Frontal cortex (tissue), 4 donors: Measurements from ENCODE around the gene COG4. TPM values are rescaled to one million over a fixed set of nuclear protein-coding genes. Genes with fewer than 3 reads are reported as not detected.
"Not testable (repeated sequence)": the region's sequence is repeated elsewhere in the genome, so short reads cannot be mapped to it uniquely, and the experiment has no call there.

Experiments
- DNase-seq, 2 donors: peaks; one replicate each; pipeline ENCODE4 v3.0.0; 2012; ENCODE audit warnings: low spot score in 2 of 2
- FAIRE-seq: peaks from 2 replicates; lab custom pipeline; 2012; peaks lifted over from hg19 to GRCh38; lab: Jason Lieb, UNC
- total RNA-seq: library from RNA; depleted of rRNA; stranded (reverse); fragments of >200 nt; gene quantifications from one replicate; pipeline ENCODE4 v1.2.3, GENCODE V29; 2014
- donor health status: control.
- donor health status: control.
- donor health status: control.

COG4 gene
- total RNA-seq, 1 donor from 2014 or later, result 45.7 TPM

GRCh38 chr16:70466805-70467076, 56.6 kb downstream of the COG4 start:
- FAIRE-seq, result no peak

DNA sequence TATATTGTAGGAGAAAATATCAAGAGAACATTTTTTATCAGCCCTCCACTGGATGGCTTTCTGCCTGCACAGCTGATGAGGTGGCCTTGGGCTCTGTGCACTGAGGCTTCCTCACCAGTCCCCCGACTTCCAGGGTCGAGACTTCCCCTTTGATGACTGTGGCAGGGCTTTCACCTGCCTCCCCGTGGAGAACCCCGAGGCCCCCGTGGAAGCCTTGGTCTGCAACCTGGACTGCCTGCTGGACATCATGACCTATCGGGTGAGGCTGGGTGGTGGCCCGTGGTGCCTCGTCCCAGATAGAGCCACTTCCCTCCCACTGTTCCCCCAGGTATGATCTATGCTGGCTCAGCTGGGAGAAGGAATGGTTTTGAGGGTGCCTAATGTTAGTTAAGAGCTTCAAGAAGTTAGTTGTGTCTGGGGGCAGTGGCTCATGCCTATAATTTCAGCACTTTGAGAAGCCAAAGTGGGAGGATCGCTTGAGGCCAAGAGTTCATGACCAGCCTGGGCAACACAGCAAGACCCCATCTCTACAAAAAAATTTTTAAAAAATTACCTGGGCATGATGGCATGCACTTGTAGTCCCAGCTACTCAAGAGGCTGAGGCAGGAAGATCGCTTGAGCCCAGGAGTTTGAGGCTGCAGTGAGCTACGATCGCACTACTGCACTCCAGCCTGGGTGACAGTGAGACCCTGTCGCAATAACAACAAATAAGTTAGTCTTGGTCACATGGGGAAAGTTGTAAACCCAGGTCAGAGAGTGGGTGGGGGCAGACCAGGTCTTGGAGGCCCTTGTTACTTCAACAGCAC, 57.2 kb downstream of the COG4 start:
- no peak for FAIRE-seq

More at GRCh38 chr16:70466805-70467076, 56.6 kb downstream of the COG4 start:
- DNase-seq, result no peak

GRCh38 chr16:70463235-70463634, 60.1 kb downstream of the COG4 start:
- FAIRE-seq (no peak), DNase-seq (no peak)

More for the DNA sequence above, 57.2 kb downstream of the COG4 start:
- no peak for DNase-seq

DNA sequence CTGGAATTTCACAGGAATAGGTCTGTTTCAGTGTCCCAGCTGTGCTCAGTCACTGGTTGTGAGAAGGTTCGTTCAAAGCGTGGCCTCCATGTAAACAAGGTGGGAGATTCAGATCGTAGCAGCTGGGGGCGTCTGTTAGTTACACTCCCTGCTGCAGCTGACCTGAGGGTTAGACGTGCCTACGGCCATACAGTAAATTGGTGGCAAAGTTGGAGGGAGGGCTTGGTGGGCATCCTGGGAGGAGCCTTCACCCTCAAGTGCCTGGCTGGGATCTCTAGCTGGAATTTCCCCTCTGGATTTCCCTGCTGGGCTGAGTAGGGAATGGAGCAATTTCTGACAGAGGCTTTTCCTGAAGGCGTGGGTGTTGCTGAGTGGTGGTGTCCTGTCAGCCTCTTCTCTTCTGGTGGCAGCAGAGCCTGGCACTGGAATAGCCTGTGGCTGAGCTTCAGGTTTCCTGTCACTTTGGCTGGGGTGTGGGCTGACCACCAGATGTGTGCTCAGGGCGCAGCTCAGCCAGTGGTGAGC, 62.6 kb downstream of the COG4 start:
- no peak for FAIRE-seq
- DNase-seq, result no peak

GRCh38 chr16:70457446-70458166, 65.7 kb downstream of the COG4 start:
- DNase-seq (no peak), FAIRE-seq (no peak)

GRCh38 chr16:70455910-70456309, 67.4 kb downstream of the COG4 start:
- FAIRE-seq, result no peak

DNA sequence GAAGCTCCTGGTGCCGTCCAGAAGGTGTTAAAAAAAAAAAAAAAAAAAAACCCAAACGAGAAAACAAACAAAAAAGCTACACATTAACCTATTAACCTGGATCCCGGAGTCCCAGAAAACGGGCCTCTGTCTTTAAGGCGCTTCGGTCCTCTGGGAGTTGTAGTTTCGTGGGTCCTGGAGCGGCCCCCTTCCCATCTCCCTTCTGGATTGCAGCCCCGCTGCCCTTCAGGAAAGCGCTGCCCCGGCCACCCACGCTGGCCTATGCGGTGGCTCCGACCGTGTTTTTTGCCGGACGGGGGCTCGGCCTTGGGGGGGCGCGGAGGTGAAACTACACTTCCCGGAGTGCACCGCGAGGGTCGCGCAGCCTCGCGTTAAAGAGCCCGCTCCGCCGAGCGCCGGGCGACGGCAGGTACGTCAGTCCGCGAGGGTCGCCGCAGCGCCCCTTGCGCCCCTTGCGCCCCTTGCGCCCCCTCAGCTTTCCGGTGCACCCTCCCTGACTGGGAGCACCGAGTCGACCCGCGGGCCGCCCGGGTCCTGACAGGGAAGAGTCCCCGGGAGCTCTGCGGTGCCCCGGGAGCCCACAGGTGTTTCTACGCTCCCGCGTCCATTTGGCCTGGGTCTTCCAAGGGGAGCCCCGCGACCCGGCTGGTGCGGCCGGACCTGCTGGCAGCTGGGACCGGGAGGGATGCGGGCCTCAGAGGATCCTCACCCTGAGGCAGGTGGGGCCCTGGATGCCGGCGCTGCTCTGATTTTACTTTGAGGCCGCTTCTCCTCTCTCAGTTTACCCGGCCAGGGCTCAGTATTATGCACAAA, 68.9 kb downstream of the COG4 start, which contains the start of gene FCSK:
Gene FCSK (plus strand): TSS at position 374 of the 813 bp plus-strand sequence. CDS start 8,596 bp downstream, outside the sequence.
- peak; percentile 85 to 90 for DNase-seq
- no peak for FAIRE-seq

More at GRCh38 chr16:70455910-70456309, 67.4 kb downstream of the COG4 start:
- no peak for DNase-seq

DNA sequence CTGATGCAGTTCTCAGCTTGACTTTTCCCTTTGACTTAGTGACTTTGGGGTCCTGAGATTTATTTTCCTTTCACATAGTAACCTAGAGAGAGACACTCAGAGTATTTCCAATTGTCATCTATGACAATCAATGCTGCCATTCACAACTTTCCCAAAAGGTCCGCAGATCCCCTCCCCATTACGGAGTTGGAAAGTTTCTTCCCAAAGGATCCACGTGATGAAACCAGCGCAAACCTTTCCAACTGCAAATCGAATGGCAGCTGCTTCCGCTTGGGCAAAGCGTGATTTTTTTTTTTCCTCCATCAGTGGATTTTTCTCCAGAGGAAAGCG, 69.5 kb downstream of the COG4 start:
- FAIRE-seq (no peak), DNase-seq (no peak)

GRCh38 chr16:70453117-70453891, 70.0 kb downstream of the COG4 start:
- DNase-seq (no peak), FAIRE-seq (no peak)

- DNase-seq, FAIRE-seq: not testable (repeated sequence)
Measured at GRCh38 chr16:70451004-70451340, 72.4 kb downstream of the COG4 start.

DNA sequence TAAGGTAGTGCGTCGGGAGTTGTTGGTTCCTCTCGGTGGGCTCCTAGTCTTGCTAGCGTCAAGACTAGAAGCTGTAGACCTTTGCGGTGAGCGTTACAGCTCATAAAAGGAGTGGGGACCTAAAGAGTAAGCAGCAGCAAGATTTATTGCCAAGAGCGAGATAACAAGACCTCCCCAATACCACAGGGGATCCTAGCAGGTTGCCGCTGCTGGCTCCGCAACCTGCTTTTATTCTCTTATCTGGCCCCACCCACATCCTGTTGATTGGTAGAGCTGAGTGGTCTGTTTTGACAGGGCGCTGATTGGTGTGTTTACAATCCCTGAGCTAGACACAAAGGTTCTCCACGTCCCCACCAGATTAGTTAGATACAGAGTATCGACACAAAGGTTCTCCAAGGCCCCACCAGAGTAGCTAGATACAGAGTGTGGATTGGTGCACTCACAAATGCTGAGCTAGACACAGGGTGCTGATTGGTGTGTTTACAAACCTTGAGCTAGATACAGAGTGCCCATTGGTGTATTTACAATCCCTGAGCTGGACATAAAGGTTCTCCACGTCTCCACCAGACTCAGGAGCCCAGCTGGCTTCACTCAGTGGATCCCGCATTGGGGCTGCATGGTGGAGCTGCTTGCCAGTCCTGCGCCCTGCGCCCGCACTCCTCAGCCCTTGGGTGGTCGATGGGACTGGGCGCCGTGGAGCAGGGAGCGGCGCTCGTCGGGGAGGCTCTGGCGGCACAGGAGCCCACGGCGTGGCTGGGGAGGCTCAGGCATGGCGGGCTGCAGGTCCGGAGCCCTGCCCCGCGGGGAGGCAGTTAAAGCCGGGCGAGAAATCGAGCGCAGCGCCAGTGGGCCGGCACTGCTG, 73.0 kb downstream of the COG4 start:
- DNase-seq, FAIRE-seq: not testable (repeated sequence)

DNA sequence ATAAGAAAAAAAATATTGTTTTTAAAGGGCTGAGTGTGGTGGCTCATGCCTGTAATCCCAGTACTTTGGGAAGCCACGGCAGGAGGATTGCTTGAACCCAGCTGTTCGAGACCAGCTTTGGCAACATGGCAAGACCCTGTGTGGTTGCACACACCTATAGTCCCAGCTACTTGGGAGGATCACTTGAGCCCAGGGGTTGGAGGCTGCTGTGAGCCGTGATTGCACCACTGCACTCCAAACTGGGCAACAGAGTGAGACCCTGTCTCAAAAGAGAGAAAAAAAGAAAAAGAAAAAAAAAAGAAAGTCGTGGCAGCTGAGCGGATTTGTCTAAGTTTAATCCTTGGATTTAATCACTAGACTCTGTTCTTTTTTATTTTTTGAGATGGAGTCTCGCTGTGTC, 75.3 kb downstream of the COG4 start:
- no peak for FAIRE-seq

DNA sequence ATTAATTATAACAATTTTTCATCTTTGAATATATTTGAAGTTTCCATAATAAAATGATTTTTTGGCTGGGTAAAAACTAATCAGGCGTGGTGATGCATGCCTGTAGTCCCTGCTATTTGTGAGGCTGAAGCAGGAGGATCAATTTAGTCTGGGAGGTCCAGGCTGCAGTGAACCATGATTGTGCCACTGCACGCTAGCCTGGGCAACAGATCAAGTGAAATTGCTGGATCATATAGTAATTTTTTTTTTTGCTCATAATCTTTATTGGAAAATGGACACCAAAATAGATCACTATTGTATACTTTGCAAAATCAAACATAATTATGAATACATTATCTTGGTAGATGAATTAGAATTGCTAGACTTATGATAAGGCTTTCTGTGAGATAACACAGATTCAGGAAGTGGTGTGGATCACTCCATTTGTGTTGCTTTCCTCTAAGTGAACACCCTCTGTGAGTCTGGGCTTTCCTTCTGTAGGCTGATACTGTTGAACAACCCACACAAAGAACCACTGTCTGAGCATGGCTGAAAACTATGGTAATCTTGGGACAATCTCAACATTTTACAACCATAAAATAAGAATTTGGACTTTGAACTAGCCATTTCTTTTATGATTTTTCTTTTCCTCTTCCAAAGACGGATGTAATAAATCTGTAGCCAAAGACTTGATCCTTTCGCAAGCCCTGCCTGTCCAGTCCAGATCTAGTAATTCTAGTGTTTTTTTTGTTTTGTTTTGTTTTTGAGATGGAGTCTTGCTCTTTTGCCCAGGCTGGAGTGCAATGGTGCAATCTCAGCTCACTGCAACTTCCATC, 78.9 kb downstream of the COG4 start:
- FAIRE-seq (no peak), DNase-seq (no peak)

More for the DNA sequence above, 75.3 kb downstream of the COG4 start:
- DNase-seq, result no peak

- no peak for FAIRE-seq
- no peak for DNase-seq
Measured at GRCh38 chr16:70442344-70442743, 81.0 kb downstream of the COG4 start.

GRCh38 chr16:70441406-70441990, 81.9 kb downstream of the COG4 start:
- DNase-seq, result no peak
- no peak for FAIRE-seq

GRCh38 chr16:70440009-70440692, 83.2 kb downstream of the COG4 start:
- no peak for DNase-seq
- no peak for FAIRE-seq
